Measurements from ENCODE around the gene CLEC5A.

- no peak for TF ChIP-seq ZBTB1 (tag by site-specific recombination; IDR thresholded peaks at IDR 0.05)
- TF ChIP-seq CTCF (tag by site-specific recombination; IDR thresholded peaks at IDR 0.05): no peak
- TF ChIP-seq, protein P1, sequence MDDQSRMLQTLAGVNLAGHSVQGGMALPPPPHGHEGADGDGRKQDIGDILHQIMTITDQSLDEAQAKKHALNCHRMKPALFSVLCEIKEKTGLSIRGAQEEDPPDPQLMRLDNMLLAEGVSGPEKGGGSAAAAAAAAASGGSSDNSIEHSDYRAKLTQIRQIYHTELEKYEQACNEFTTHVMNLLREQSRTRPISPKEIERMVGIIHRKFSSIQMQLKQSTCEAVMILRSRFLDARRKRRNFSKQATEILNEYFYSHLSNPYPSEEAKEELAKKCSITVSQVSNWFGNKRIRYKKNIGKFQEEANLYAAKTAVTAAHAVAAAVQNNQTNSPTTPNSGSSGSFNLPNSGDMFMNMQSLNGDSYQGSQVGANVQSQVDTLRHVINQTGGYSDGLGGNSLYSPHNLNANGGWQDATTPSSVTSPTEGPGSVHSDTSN (CRISPR knock-in tag; IDR thresholded peaks at IDR 0.05): no peak
- no peak for TF ChIP-seq ZNF394 (tag by site-specific recombination; IDR thresholded peaks at IDR 0.05; ENCODE audit: borderline replicate concordance)
These were observed 43.4 kb upstream of the CLEC5A start for GRCh38 chr7:141990011-141990725.

Measured in HEK293 (cell line).